BLaER1 treated with 17β-estradiol and CSF1 and Interleukin-3, amounts not matched to agents 10 nM and 100 nM (cell line): ENCODE data around the gene SLC46A1.

ENCODE experiments used
- H3K27ac ChIP-seq, 11 experiments: shearing (Covaris generic); formaldehyde crosslinking; 2 replicates each; pipeline ENCODE4 v1.8.1; 2022
- H3K27me3 ChIP-seq, 11 experiments: shearing (Covaris generic); formaldehyde crosslinking; 2 replicates each; pipeline ENCODE4 v1.8.1; 2022
- H3K36me3 ChIP-seq, 11 experiments: shearing (Covaris generic); formaldehyde crosslinking; 2 replicates each; pipeline ENCODE4 v1.8.1; 2022
- H3K4me1 ChIP-seq, 10 experiments: shearing (Covaris generic); formaldehyde crosslinking; 2 replicates each; pipeline ENCODE4 v1.8.1; 2022
- H3K4me2 ChIP-seq, 11 experiments: shearing (Covaris generic); formaldehyde crosslinking; 2 replicates each; pipeline ENCODE4 v1.8.1; 2022
- H3K4me3 ChIP-seq, 10 experiments: shearing (Covaris generic); formaldehyde crosslinking; 2 replicates each; pipeline ENCODE4 v1.8.1; 2022
- H3K9ac ChIP-seq, 11 experiments: shearing (Covaris generic); formaldehyde crosslinking; 2 replicates each; pipeline ENCODE4 v1.8.1; 2022
- H3K9me3 ChIP-seq, 11 experiments: shearing (Covaris generic); formaldehyde crosslinking; replicated peaks in 1 of 11; 2 replicates each; pipeline ENCODE4 v1.8.1; 2022
- H4K20me1 ChIP-seq, 11 experiments: shearing (Covaris generic); formaldehyde crosslinking; 2 replicates each; pipeline ENCODE4 v1.8.1; 2022
- Cebpa-rat ChIP-seq, 11 experiments: shearing (Covaris generic); IDR thresholded peaks; 2 replicates each; pipeline ENCODE4 v1.8.1; 2022

SLC46A1 gene

GRCh38 chr17:28406473-28406814 is 432 bp upstream of the SLC46A1 start:
- peak overlapping the region; percentile 92 to 100 (median 98) for H3K4me2 ChIP-seq
- peaks cover 0 to 16% (median 4%) of the 10 kb centered on the region in 11 experiments; a peak in 5 of 22 replicates for H3K36me3 ChIP-seq
- no peak overlapping the region; a peak in 1 of 22 replicates for H3K27ac ChIP-seq
- H3K9ac ChIP-seq = peak overlapping the region in 9 of 11 experiments; percentile 69 to 82 (median 77); a peak in 13 of 22 replicates
- H3K9me3 ChIP-seq = no peaks in the 10 kb centered on the region
- no peaks in the 10 kb centered on the region for H4K20me1 ChIP-seq
- no peak for TF ChIP-seq Cebpa-rat (IDR thresholded peaks at IDR 0.05)
- H3K27me3 ChIP-seq = peaks cover 0 to 10% (median 0%) of the 10 kb centered on the region in 11 experiments; a peak in 3 of 22 replicates
- H3K4me1 ChIP-seq = peaks cover 25 to 63% (median 51%) of the 10 kb centered on the region in 10 experiments
- peak overlapping the region; percentile 65 to 78 (median 72) for H3K4me3 ChIP-seq

- Histone ChIP-seq H4K20me1 (no peaks in the 10 kb centered on the region), H3K27ac (peak overlapping the region in 3 of 11 experiments; percentile 18 to 53 (median 30); a peak in 5 of 22 replicates), H3K4me1 (peaks cover 25 to 78% (median 54%) of the 10 kb centered on the region in 10 experiments), H3K36me3 (peaks cover 0 to 31% (median 6%) of the 10 kb centered on the region in 11 experiments; a peak in 12 of 22 replicates), H3K4me2 (peak overlapping the region; percentile 92 to 100 (median 98)), H3K9me3 (no peaks in the 10 kb centered on the region), H3K9ac (peak overlapping the region in 10 of 11 experiments; percentile 69 to 83 (median 78); a peak in 15 of 22 replicates), H3K4me3 (peak overlapping the region; percentile 65 to 78 (median 72)), H3K27me3 (peaks cover 0 to 10% (median 0%) of the 10 kb centered on the region in 11 experiments; a peak in 3 of 22 replicates)
- no peak for TF ChIP-seq Cebpa-rat (IDR thresholded peaks at IDR 0.05)
These were observed 1.0 kb downstream of the SLC46A1 start for GRCh38 chr17:28404812-28405570.

DNA sequence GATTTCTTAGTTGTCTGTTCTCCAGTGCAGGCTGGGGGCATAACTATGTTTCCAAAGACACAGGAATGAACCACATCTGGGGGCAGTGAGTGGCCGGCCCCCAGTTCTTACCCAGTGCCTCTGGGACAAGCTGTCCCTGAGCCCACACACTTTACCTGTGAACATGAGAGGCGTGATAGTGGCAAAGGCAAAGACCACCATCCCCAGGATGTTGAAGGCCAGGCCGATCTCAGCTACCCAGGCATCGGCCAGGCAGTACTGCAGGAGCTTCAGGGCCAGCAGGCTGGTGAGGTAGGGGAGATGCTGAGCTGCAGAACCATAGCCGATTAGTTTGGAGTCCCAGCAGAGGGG is 1.6 kb downstream of the SLC46A1 start:
- H3K27me3 ChIP-seq = peaks cover 0 to 10% (median 0%) of the 10 kb centered on the region in 11 experiments; a peak in 3 of 22 replicates
- H3K27ac ChIP-seq = peak overlapping the region in 5 of 11 experiments; percentile 6 to 53 (median 30); a peak in 8 of 22 replicates
- TF ChIP-seq Cebpa-rat (IDR thresholded peaks at IDR 0.05) = no peak
- peaks cover 25 to 83% (median 56%) of the 10 kb centered on the region in 10 experiments for H3K4me1 ChIP-seq
- peak overlapping the region in 4 of 10 experiments; percentile 65 to 78 (median 74); a peak in 8 of 20 replicates for H3K4me3 ChIP-seq
- peaks cover 0 to 36% (median 6%) of the 10 kb centered on the region in 11 experiments; a peak in 12 of 22 replicates for H3K36me3 ChIP-seq
- peak overlapping the region; percentile 3 to 100 (median 97); a peak in 19 of 22 replicates for H3K4me2 ChIP-seq
- peak overlapping the region in 4 of 11 experiments; percentile 23 to 79 (median 32); a peak in 6 of 22 replicates for H3K9ac ChIP-seq
- no peaks in the 10 kb centered on the region for H3K9me3 ChIP-seq
- H4K20me1 ChIP-seq = no peaks in the 10 kb centered on the region; a peak in 1 of 22 replicates

GRCh38 chr17:28404007-28404406 is 2.0 kb downstream of the SLC46A1 start:
- peaks cover 0 to 40% (median 6%) of the 10 kb centered on the region in 11 experiments; a peak in 12 of 22 replicates for H3K36me3 ChIP-seq
- no peaks in the 10 kb centered on the region for H3K9me3 ChIP-seq
- H4K20me1 ChIP-seq = peaks cover 0 to under 1% (median 0%) of the 10 kb centered on the region in 11 experiments; a peak in 1 of 22 replicates
- H3K4me3 ChIP-seq = peak overlapping the region in 4 of 10 experiments; percentile 65 to 78 (median 74); a peak in 8 of 20 replicates
- peak overlapping the region in 4 of 11 experiments; percentile 18 to 53 (median 38); a peak in 8 of 22 replicates for H3K27ac ChIP-seq
- H3K27me3 ChIP-seq = peaks cover 0 to 10% (median 0%) of the 10 kb centered on the region in 11 experiments; a peak in 3 of 22 replicates
- no peak for TF ChIP-seq Cebpa-rat (IDR thresholded peaks at IDR 0.05)
- peaks cover 28 to 88% (median 60%) of the 10 kb centered on the region in 10 experiments for H3K4me1 ChIP-seq
- peak overlapping the region; percentile 3 to 100 (median 97); a peak in 19 of 22 replicates for H3K4me2 ChIP-seq
- peak overlapping the region in 4 of 11 experiments; percentile 23 to 79 (median 32); a peak in 5 of 22 replicates for H3K9ac ChIP-seq

- H3K27ac ChIP-seq = peak overlapping the region in 4 of 11 experiments; percentile 10 to 45 (median 24); a peak in 2 of 22 replicates
- peaks cover 0 to 10% (median 0%) of the 10 kb centered on the region in 11 experiments; a peak in 3 of 22 replicates for H3K27me3 ChIP-seq
- H3K9ac ChIP-seq = peak overlapping the region in 1 of 11 experiments; percentile 32; a peak in 1 of 22 replicates
- H3K36me3 ChIP-seq = peaks cover 0 to 47% (median 6%) of the 10 kb centered on the region in 11 experiments; a peak in 15 of 22 replicates
- H3K4me2 ChIP-seq = peak overlapping the region in 7 of 11 experiments; percentile 92 to 100 (median 98); a peak in 13 of 22 replicates
- no peak for TF ChIP-seq Cebpa-rat (IDR thresholded peaks at IDR 0.05)
- H3K9me3 ChIP-seq = no peaks in the 10 kb centered on the region
- peaks cover 0 to 7% (median 0%) of the 10 kb centered on the region in 11 experiments; a peak in 3 of 22 replicates for H4K20me1 ChIP-seq
- peaks cover 39 to 91% (median 72%) of the 10 kb centered on the region in 10 experiments for H3K4me1 ChIP-seq
- peak overlapping the region in 1 of 10 experiments; percentile 65; a peak in 1 of 20 replicates for H3K4me3 ChIP-seq
These were observed 3.2 kb downstream of the SLC46A1 start for GRCh38 chr17:28402844-28403243.

GRCh38 chr17:28402224-28402630 is 3.8 kb downstream of the SLC46A1 start:
- Histone ChIP-seq H3K27me3 (peaks cover 0 to 10% (median 0%) of the 10 kb centered on the region in 11 experiments; a peak in 3 of 22 replicates), H3K27ac (peak overlapping the region in 1 of 11 experiments; percentile 10; a peak in 1 of 22 replicates), H3K4me1 (peaks cover 43 to 96% (median 78%) of the 10 kb centered on the region in 10 experiments), H3K4me3 (no peak overlapping the region), H3K36me3 (peaks cover 0 to 53% (median 11%) of the 10 kb centered on the region in 11 experiments; a peak in 16 of 22 replicates), H3K9me3 (no peaks in the 10 kb centered on the region), H4K20me1 (peaks cover 0 to 9% (median 0%) of the 10 kb centered on the region in 11 experiments; a peak in 3 of 22 replicates), H3K9ac (no peak overlapping the region), H3K4me2 (peak overlapping the region in 6 of 11 experiments; percentile 11 to 100 (median 96); a peak in 11 of 22 replicates)
- no peak for TF ChIP-seq Cebpa-rat (IDR thresholded peaks at IDR 0.05)

DNA sequence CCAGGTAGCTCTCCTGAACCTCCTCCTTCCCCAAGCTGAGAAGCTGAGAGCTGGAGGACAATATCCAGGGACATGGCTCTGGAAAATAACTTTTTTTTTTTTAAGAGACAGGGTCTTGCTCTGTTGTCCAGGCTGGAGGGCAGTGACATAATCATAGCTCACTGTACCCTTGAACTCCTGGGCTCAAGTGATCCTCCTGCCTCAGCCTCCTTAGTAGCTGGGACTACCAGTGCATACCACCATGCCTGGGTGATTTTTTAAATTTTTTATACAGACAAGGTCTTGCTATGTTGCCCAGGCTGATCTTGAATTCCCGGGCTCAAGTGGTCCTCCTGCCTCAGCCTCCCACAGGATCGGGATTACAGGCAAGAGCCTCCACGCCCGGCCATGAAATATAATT is 6.2 kb downstream of the SLC46A1 start:
- Histone ChIP-seq H3K36me3 (peaks cover 14 to 73% (median 35%) of the 10 kb centered on the region in 11 experiments), H3K9ac (no peak overlapping the region), H3K27me3 (no peaks in the 10 kb centered on the region), H3K4me3 (no peak overlapping the region), H3K27ac (peak overlapping the region in 4 of 11 experiments; percentile 5 to 66 (median 42); a peak in 3 of 22 replicates), H3K4me1 (peaks cover 35 to 100% (median 70%) of the 10 kb centered on the region in 10 experiments), H3K9me3 (no peaks in the 10 kb centered on the region), H3K4me2 (peak overlapping the region in 5 of 11 experiments; percentile 77 to 100 (median 95); a peak in 9 of 22 replicates), H4K20me1 (peaks cover 0 to 12% (median 0%) of the 10 kb centered on the region in 11 experiments; a peak in 4 of 22 replicates)
- no peak for TF ChIP-seq Cebpa-rat (IDR thresholded peaks at IDR 0.05)

- H3K4me2 ChIP-seq = peak overlapping the region; percentile 54 to 100 (median 74)
- peak overlapping the region in 10 of 11 experiments; percentile 15 to 66 (median 50); a peak in 18 of 22 replicates for H3K27ac ChIP-seq
- H3K4me1 ChIP-seq = peaks cover 21 to 95% (median 58%) of the 10 kb centered on the region in 10 experiments
- H3K36me3 ChIP-seq = peaks cover 28 to 75% (median 48%) of the 10 kb centered on the region in 11 experiments
- no peaks in the 10 kb centered on the region for H3K9me3 ChIP-seq
- no peak overlapping the region for H3K4me3 ChIP-seq
- TF ChIP-seq Cebpa-rat (IDR thresholded peaks at IDR 0.05) = no peak
- peak overlapping the region; percentile 10 to 61 (median 45); a peak in 15 of 22 replicates for H3K9ac ChIP-seq
- peaks cover 0 to 12% (median 0%) of the 10 kb centered on the region in 11 experiments; a peak in 5 of 22 replicates for H4K20me1 ChIP-seq
- H3K27me3 ChIP-seq = no peaks in the 10 kb centered on the region
These were observed 7.6 kb downstream of the SLC46A1 start for GRCh38 chr17:28398280-28398981.
